Inferior parietal cortex (tissue), 1 donor: Measurements from ENCODE around the gene OCSTAMP.

ENCODE experiments used
- DNase-seq: peaks from one replicate; pipeline ENCODE4 v3.0.0-alpha.2; 2016; ENCODE audit errors: extremely low spot score

OCSTAMP gene

DNA sequence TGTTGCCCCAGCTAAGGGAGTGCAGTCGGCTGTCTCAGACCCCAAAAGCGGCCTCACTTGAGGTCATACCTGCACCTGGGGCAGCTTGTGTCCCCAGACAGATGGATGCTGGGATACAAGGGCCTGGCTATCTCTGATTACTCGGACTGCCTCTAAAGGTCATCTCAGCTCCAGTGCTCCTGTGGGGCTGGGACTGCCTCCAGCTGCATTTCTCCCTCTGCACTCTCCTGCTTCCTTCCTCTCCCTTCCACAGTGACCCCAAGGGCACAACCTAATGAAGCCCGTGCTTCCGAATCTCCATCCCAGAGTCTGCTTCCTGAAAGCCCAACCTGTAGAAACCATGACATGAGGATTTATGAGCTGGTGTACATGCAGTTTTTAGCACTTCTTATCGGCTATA lies 22.8 kb upstream of the OCSTAMP start:
- no peak for DNase-seq

- no peak for DNase-seq
Measured at GRCh38 chr20:46572790-46573189, 22.3 kb upstream of the OCSTAMP start.

- DNase-seq = peak; percentile 87
Measured at GRCh38 chr20:46572153-46572552, 21.7 kb upstream of the OCSTAMP start.

DNA sequence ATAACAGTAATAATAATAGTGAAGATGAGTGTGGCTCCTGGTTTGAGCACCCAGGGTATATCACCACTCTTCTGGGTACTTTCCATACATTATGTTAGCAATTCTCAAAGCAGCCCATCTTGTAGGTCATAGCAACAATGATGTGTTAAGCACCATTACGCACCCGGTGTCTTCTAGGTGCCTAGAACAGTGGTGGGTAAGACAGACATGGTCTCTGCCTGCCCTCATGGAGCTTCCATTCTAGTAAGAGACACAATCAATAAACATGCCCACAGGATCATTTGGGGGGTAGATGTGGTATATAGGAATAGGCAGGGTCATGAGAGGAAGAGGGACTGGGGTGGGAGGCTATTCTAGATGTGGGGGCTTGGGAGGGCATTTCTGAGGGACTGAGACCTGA lies 21.0 kb upstream of the OCSTAMP start:
- DNase-seq = no peak

GRCh38 chr20:46570956-46571355 lies 20.5 kb upstream of the OCSTAMP start:
- DNase-seq = no peak

- no peak for DNase-seq
Measured at GRCh38 chr20:46569961-46570360, 19.5 kb upstream of the OCSTAMP start.

GRCh38 chr20:46568570-46569129 lies 18.2 kb upstream of the OCSTAMP start:
- DNase-seq = peak; percentile 89

- no peak for DNase-seq
Measured at GRCh38 chr20:46566125-46566524, 15.7 kb upstream of the OCSTAMP start.

GRCh38 chr20:46564241-46564957 lies 13.9 kb upstream of the OCSTAMP start:
- DNase-seq = no peak

DNA sequence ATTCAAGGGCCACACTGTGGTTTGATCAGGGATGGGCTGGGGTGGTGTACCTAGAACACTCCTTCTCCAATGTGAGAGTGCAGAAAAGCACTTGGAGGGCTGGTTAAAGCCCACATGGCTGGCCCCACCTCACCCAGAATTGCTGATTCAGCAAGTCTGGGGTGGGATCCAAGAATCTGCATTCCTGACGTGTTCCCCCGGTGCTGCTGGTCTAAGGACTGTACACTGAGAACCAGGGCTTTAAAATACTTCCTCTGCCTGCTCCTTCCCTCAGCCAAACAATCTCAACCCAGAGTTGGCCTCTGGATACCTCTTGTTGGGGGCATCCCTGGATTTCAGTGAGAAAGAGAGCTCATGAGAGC lies 13.4 kb upstream of the OCSTAMP start:
- no peak for DNase-seq

GRCh38 chr20:46563170-46563859 lies 12.9 kb upstream of the OCSTAMP start:
- DNase-seq = no peak

- peak; percentile 94 for DNase-seq
Measured at GRCh38 chr20:46562373-46563169, 12.1 kb upstream of the OCSTAMP start.

- no peak for DNase-seq
Measured at GRCh38 chr20:46562009-46562372, 11.5 kb upstream of the OCSTAMP start.

- DNase-seq = no peak
Measured at GRCh38 chr20:46559685-46560440, 9.4 kb upstream of the OCSTAMP start.

- no peak for DNase-seq
Measured at GRCh38 chr20:46559001-46559400, 8.5 kb upstream of the OCSTAMP start.

DNA sequence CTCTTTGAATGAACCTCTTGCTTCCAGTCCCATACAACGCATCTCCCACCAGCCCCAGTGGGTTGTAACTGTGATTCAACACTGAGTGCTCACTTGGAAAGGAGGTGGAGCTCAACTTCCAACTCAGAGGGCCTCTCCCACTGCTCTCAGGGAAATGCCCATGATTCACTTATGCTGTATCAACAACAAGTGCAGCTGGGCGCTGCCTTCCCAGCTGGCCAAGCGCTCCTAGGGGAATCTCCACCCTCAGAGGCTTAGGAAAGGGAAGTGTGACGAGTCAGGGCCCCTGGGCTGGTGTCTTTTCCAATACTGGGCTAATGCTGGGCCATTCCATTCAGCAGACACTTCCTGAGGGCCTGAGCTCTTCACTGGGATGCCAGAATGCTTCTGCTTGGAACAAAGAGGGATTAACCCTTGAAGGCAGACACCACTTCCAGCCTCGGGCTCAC lies 8.1 kb upstream of the OCSTAMP start:
- DNase-seq = no peak

DNA sequence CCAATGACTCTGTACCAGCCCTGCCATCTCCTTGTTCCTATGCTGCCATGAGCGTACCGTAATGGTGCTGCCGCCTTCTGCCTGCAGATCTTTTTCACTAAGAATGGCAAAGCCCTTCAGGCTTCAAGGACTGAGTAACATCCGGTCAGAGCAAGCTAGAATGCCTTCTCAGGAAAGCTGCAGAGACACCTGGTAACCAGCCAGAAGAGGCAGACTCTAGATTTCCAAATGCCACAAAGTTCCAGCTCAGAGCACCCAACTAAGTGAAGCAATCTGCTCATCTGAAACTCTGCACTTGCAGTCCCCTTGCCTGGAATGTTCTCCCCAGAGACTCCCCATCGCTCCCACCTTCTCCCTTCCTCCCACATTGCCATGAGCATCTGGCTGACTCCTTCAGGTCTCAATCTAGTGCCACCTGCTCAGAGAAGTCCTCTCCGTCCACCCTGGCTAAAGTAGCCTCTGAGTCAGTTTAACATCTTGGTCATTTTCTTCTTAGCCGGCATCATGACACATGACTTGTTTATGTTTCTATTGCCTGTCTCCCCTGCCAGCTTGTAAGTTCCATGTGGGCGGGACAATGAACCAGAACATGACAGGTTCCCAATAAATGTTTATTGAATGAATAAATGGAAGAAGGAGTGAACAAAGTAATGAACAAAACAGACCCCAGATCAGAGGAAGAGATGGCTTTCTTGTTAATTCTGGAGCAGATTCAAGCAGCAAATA lies 6.9 kb upstream of the OCSTAMP start:
- no peak for DNase-seq

- DNase-seq = no peak
Measured at GRCh38 chr20:46555370-46555956, 5.0 kb upstream of the OCSTAMP start.

- no peak for DNase-seq
Measured at GRCh38 chr20:46554828-46555227, 4.4 kb upstream of the OCSTAMP start.

GRCh38 chr20:46553926-46554325 lies 3.5 kb upstream of the OCSTAMP start:
- DNase-seq = no peak
